ENCODE results near the gene SEZ6. TPM values are rescaled to one million over a fixed set of nuclear protein-coding genes. Genes with fewer than 3 reads are reported as not detected.

The SEZ6 gene
- total and polyA plus RNA-seq, 2 donors (not counting 1 experiment from before 2014, with no cell fraction given): not detected

- no peak overlapping the region for H2AFZ ChIP-seq (ENCODE audit: insufficient read depth, low read depth, low read length, poor library complexity, severe bottlenecking)
- no peak overlapping the region for H3K4me3 ChIP-seq (ENCODE audit: control extremely low read depth in 1 of 5, extremely low read depth in 1 of 5, insufficient read depth in 1 of 5, low read depth in 2 of 5, low read length in 4 of 5)
- no peak overlapping the region for H3K4me2 ChIP-seq (replicated peaks; ENCODE audit: low read depth, low read length, poor library complexity, severe bottlenecking)
- POLR2A ChIA-PET: no interaction called here
- H3K27me3 ChIP-seq (replicated peaks in 1 of 4; ENCODE audit: control extremely low read depth in 1 of 4, control insufficient read depth in 3 of 4, insufficient read depth in 4 of 4, low read length in 3 of 4): no peaks in the 10 kb centered on the region
- TF ChIP-seq EZH2 (IDR thresholded peaks at IDR 0.05; ENCODE audit: borderline replicate concordance, insufficient read depth, low read depth, low read length, poor library complexity, severe bottlenecking): no peak
- TF ChIP-seq, protein P1, sequence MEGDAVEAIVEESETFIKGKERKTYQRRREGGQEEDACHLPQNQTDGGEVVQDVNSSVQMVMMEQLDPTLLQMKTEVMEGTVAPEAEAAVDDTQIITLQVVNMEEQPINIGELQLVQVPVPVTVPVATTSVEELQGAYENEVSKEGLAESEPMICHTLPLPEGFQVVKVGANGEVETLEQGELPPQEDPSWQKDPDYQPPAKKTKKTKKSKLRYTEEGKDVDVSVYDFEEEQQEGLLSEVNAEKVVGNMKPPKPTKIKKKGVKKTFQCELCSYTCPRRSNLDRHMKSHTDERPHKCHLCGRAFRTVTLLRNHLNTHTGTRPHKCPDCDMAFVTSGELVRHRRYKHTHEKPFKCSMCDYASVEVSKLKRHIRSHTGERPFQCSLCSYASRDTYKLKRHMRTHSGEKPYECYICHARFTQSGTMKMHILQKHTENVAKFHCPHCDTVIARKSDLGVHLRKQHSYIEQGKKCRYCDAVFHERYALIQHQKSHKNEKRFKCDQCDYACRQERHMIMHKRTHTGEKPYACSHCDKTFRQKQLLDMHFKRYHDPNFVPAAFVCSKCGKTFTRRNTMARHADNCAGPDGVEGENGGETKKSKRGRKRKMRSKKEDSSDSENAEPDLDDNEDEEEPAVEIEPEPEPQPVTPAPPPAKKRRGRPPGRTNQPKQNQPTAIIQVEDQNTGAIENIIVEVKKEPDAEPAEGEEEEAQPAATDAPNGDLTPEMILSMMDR (IDR thresholded peaks at IDR 0.05): no peak
- Mint-ChIP-seq H3K9me3 (ENCODE audit: insufficient read depth) (no peaks in the 10 kb centered on the region), H3K4me1 (peaks cover 2% of the 10 kb centered on the region), H3K4me3 (no peak overlapping the region), H3K27ac (no peak overlapping the region), H3K27me3 (no peaks in the 10 kb centered on the region)
- intact Hi-C loops (cut with micrococcal nuclease): no loop called here
- H3K9me3 ChIP-seq (ENCODE audit: control extremely low read depth in 1 of 3, control insufficient read depth in 2 of 3, insufficient read depth in 1 of 3, low read length in 2 of 3): no peaks in the 10 kb centered on the region
- peaks cover 11% of the 10 kb centered on the region for H4K20me1 ChIP-seq (ENCODE audit: control insufficient read depth, insufficient read depth, low read length, poor library complexity, severe bottlenecking)
- H3K79me2 ChIP-seq (ENCODE audit: control insufficient read depth, insufficient read depth, low read length): peaks cover 6% of the 10 kb centered on the region
- H3K9ac ChIP-seq (ENCODE audit: low read length): no peak overlapping the region
- WGBS (ENCODE audit: insufficient coverage): 96% methylated on average over 5 of the region's 5 CpGs
- H3K36me3 ChIP-seq (replicated peaks in 1 of 2; ENCODE audit: control extremely low read depth in 1 of 2, control insufficient read depth in 1 of 2, extremely low read depth in 1 of 2, insufficient read depth in 2 of 2, low read length in 1 of 2): peaks cover 5 to 95% of the 10 kb centered on the region in 2 experiments
- DNase-seq (no peak), ATAC-seq (ENCODE audit: low read depth) (no peak)
- CTCF ChIA-PET: interaction anchor here (1.0 to 5.6 kb wide), 11 partner anchors 8 to 202 kb away, joined by 3 to 124 read pairs (median 6); partner anchors contain the start of genes NEK8 and TLCD1
- H3K4me1 ChIP-seq (ENCODE audit: control insufficient read depth in 2 of 2, insufficient read depth in 2 of 2, low read length in 2 of 2): no peaks in the 10 kb centered on the region
- H3K27ac ChIP-seq (ENCODE audit: low read length in 2 of 2): no peak overlapping the region
Observed at GRCh38 chr17:28917465-28917864, 88.4 kb downstream of the SEZ6 start.

DNA sequence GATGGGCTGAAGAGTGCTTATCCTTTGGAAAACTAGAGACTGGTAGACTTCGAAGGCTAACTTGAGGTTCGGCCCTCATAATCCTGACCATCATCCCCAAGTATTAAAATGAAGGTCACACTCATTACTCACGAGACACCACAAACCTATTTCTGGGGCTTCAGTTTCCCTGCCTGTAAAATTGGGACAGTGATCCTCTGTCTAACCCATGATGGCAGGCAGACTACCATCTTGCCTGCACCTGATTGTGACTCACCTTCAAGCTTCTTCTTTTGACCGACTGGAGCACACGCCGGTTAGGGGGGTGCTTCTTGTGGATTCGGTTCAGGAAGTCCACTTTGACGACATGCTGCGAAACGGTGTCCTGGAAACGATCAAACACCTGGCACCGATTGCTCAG is 88.8 kb downstream of the SEZ6 start:
- peaks cover 15% of the 10 kb centered on the region for H4K20me1 ChIP-seq (ENCODE audit: control insufficient read depth, insufficient read depth, low read length, poor library complexity, severe bottlenecking)
- Mint-ChIP-seq H3K4me3 (no peak overlapping the region), H3K27me3 (no peaks in the 10 kb centered on the region), H3K4me1 (peaks cover 2% of the 10 kb centered on the region), H3K27ac (no peak overlapping the region), H3K9me3 (ENCODE audit: insufficient read depth) (no peaks in the 10 kb centered on the region)
- POLR2A ChIA-PET: interaction anchor here (1.5 kb wide), 1 partner anchor 19 kb away, joined by 3 read pairs; the partner anchor contains the start of gene FLOT2
- CTCF ChIA-PET: interaction anchor here (1.0 to 5.6 kb wide), 19 partner anchors 9 to 271 kb away, joined by 3 to 124 read pairs (median 6); partner anchors contain the start of genes BLTP2, DHRS13, FAM222B and FLOT2
- H3K79me2 ChIP-seq (ENCODE audit: control insufficient read depth, insufficient read depth, low read length): peaks cover 6% of the 10 kb centered on the region
- no peak overlapping the region for H3K9ac ChIP-seq (ENCODE audit: low read length)
- H2AFZ ChIP-seq (ENCODE audit: insufficient read depth, low read depth, low read length, poor library complexity, severe bottlenecking): no peak overlapping the region
- H3K27ac ChIP-seq (ENCODE audit: low read length in 2 of 2): no peak overlapping the region
- WGBS (ENCODE audit: insufficient coverage): 93% methylated on average over 12 of the region's 12 CpGs
- ATAC-seq (ENCODE audit: low read depth) (no peak), DNase-seq (no peak)
- intact Hi-C loops (cut with micrococcal nuclease): no loop called here
- no peak for TF ChIP-seq EZH2 (IDR thresholded peaks at IDR 0.05; ENCODE audit: borderline replicate concordance, insufficient read depth, low read depth, low read length, poor library complexity, severe bottlenecking)
- TF ChIP-seq, protein P1 (IDR thresholded peaks at IDR 0.05): no peak
- no peaks in the 10 kb centered on the region for H3K9me3 ChIP-seq (ENCODE audit: control extremely low read depth in 1 of 3, control insufficient read depth in 2 of 3, insufficient read depth in 1 of 3, low read length in 2 of 3)
- no peaks in the 10 kb centered on the region for H3K4me1 ChIP-seq (ENCODE audit: control insufficient read depth in 2 of 2, insufficient read depth in 2 of 2, low read length in 2 of 2)
- H3K36me3 ChIP-seq (replicated peaks in 1 of 2; ENCODE audit: control extremely low read depth in 1 of 2, control insufficient read depth in 1 of 2, extremely low read depth in 1 of 2, insufficient read depth in 2 of 2, low read length in 1 of 2): peaks cover 5 to 95% of the 10 kb centered on the region in 2 experiments
- no peak overlapping the region for H3K4me2 ChIP-seq (replicated peaks; ENCODE audit: low read depth, low read length, poor library complexity, severe bottlenecking)
- H3K4me3 ChIP-seq (ENCODE audit: control extremely low read depth in 1 of 5, extremely low read depth in 1 of 5, insufficient read depth in 1 of 5, low read depth in 2 of 5, low read length in 4 of 5): no peak overlapping the region
- H3K27me3 ChIP-seq (replicated peaks in 1 of 4; ENCODE audit: control extremely low read depth in 1 of 4, control insufficient read depth in 3 of 4, insufficient read depth in 4 of 4, low read length in 3 of 4): no peaks in the 10 kb centered on the region
